A549 treated with ZK216348 at 1 μM for 4 hours (cell line): ENCODE measurements around the gene CACNA1S. TPM values are rescaled to one million over a fixed set of nuclear protein-coding genes. Genes with fewer than 3 reads are reported as not detected.

Experiments used
- total RNA-seq: library from RNA; stranded (reverse); fragments of 200-300 nt; extraction: Qiagen RNA extraction; gene quantifications from 5 replicates; pipeline ENCODE4 v1.2.3, GENCODE V29; 2022; ENCODE audit warnings: low read depth

CACNA1S gene
- total RNA-seq = not detected in 5 replicates

GRCh38 chr1:201112173-201112731 lies at the start of gene CACNA1S:
TSS of gene CACNA1S (minus strand) at chr1:201112426. CDS start at chr1:201112339, 87 bp downstream.

GRCh38 chr1:201154389-201155165 lies 42.4 kb upstream of the CACNA1S start, which contains the start of gene TMEM9:
TSS of gene TMEM9 (minus strand) at chr1:201154474. CDS start at chr1:201153923, 551 bp downstream.

GRCh38 chr1:201126832-201127754 lies 14.9 kb upstream of the CACNA1S start, which contains the start of gene ASCL5:
TSS of gene ASCL5 (minus strand) at chr1:201127184. CDS start at chr1:201115372, 11,812 bp downstream.

GRCh38 chr1:201023517-201023902 lies 88.7 kb downstream of the CACNA1S start, which contains the start of gene KIF21B:
TSS of gene KIF21B (minus strand) at chr1:201023714. CDS start at chr1:201023383, 331 bp downstream.

Other genes with a start within 250 kb of the CACNA1S start
- not detected in 5 replicates for gene GPR25, start 239.4 kb downstream of the CACNA1S start, total RNA-seq
- gene INAVA, start 217.5 kb downstream of the CACNA1S start, total RNA-seq = 34.8 to 46.7 TPM (median 43.8 TPM) in 5 replicates
- gene KIF21B, start 88.7 kb downstream of the CACNA1S start, total RNA-seq = 1.3 to 3.0 TPM (median 2.3 TPM) in 5 replicates
- gene ASCL5, start 14.8 kb upstream of the CACNA1S start, total RNA-seq = 0.11 to 0.27 TPM (median 0.23 TPM) in 3 of 5 replicates, not detected in the others
- gene TMEM9, start 42.0 kb upstream of the CACNA1S start, total RNA-seq = 61.7 to 89.1 TPM (median 84.3 TPM) in 5 replicates
- gene IGFN1, start 78.4 kb upstream of the CACNA1S start, total RNA-seq = 0.32 to 1.4 TPM (median 0.82 TPM) in 5 replicates
- gene PKP1, start 171.1 kb upstream of the CACNA1S start, total RNA-seq = 0.04 TPM in 1 of 5 replicates, not detected in the others